ENCODE data around the gene DYNC1I2.

DYNC1I2 gene

GRCh38 chr2:171787333-171788072, 100.2 kb downstream of the DYNC1I2 start:
- no peak for DNase-seq

DNA sequence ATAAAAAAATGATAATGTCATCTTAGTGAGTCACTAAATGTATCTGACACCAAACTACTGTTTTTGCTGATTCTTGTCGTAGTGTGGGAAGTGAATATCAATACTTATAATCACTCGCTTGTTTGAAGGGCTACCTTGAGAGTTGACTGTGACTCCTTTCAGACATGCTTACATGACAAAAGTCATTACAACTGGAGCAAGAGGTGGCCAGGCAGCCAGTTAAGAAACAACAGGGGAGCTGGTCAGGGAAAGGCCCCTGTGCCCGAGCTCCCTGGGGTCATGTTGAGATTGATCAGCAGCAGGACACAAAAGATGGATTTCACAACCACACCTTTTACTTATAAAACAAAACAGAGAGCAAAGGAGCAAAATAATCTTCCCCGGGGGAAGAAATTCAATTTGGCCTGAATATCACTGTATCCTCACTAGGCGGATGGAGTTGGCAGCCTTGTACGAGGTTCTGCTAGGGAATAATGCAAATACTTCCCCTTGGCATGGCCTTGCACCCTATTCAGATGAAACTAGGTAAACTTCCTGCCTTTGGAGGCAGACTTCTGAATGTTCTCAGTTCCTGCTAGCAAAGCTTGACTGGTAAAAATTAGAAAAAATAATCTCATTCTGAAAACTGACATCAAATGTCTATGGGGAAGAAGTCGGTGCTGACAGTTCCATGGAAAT, 101.2 kb downstream of the DYNC1I2 start:
- no peak for DNase-seq

DNA sequence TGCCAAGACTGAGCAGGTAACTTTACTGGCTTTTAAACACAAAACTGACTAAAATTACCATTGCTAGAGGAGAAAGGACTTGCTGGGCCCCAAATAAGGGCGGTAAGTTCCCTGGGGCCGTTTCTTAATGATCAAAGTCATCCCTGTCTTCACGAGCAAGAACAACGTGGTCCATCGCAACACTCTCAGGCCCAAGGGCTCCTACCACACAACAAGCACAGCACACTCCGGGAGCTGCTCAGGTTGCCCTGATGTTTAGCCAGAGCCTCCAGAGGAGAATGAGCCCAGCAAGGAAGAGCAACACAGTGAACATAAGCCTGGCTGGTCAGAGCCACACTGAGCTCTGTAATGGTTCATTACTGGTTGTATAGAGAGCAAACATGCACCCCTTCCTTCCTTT, 102.7 kb downstream of the DYNC1I2 start:
- DNase-seq: no peak

- no peak for DNase-seq
Measured at GRCh38 chr2:171791361-171791760, 104.1 kb downstream of the DYNC1I2 start.

GRCh38 chr2:171792157-171792556, 104.9 kb downstream of the DYNC1I2 start:
- DNase-seq: no peak

GRCh38 chr2:171792886-171793580, 105.8 kb downstream of the DYNC1I2 start:
- no peak for DNase-seq

DNA sequence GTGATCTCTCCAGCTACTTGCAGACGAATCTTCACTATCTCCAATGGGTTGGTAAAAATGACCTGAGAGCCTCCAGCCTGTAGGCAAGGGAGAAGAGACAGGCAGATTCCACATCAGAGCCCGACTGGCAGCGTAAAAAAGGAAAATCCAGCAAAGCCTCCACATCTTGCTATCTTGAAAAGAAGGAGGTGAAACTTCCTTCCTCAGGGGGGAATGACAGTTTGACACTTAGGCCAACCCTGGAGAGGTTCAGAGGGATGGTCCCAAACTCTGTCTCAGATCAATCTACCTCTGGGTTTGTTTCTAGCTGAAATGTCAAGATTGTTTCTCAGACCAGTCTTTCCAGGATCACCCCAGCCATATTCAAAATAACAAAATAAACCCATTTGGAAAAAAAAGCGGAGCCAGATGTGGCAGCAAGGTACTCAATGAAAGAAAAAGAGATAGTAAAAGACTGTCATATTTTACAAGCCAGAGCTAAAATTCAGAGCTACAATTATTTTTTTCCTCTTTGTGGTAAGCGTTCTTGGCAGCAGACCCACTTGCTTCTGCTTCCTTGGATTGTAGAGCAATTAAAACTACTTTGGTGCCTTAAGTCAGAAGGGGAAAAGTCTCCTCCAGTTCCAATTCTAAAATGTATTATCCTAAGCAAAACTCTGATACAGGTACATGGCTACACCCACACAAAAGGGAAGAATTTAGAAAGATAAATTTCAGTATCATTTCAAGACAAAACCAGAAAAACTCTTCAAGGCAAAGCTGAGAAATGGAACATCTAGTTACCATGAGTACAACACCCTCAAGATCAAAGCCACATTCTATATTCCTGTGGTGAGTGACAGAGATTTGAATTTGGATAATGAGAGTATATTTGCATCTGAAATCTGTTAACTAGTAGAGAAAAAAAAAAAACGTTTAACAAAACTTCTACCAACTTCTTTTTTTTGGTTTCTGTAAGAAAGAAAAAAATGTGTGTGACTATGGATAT, 106.7 kb downstream of the DYNC1I2 start:
- DNase-seq: no peak

GRCh38 chr2:171794918-171795317, 107.6 kb downstream of the DYNC1I2 start:
- DNase-seq: no peak
